NCI-H2196 treated with DMSO at 0.1 percent for 48 hours (cell line): ENCODE measurements around the gene PHF1.
"Not testable (repeated sequence)": the region's sequence is repeated elsewhere in the genome, so short reads cannot be mapped to it uniquely, and the experiment has no call there.

Experiments used
- DNase-seq: peaks from one replicate; lab custom pipeline; 2025; ENCODE audit not compliant: unreplicated experiment; lab: John Stamatoyannopoulos, UW

Gene PHF1

GRCh38 chr6:33410711-33411631 is at the start of gene PHF1:
Gene PHF1, plus strand, starts transcription at chr6:33411014. Its CDS starts 1,250 bp downstream, at chr6:33412264.
- DNase-seq: no peak

DNA sequence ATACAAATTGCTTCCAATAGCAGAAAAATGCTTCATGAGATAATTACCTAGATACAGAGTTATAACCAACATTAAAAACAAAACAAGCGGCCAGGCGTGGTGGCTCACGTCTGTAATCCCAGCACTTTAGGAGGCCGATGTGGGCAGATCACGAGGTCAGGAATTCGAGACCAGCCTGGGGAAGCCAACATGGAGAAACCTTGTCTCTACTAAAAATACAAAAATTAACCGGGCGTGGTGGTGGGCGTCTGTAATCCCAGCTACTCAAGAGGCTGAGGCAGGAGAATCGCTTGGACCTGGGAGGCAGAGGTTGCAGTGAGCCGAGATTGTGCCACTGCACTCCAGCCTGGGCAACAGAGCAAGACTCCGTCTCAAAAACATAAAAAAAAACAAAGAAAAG is 47.3 kb upstream of the PHF1 start:
- not testable (repeated sequence) for DNase-seq

GRCh38 chr6:33364475-33365205 is 46.2 kb upstream of the PHF1 start:
- not testable (repeated sequence) for DNase-seq

GRCh38 chr6:33365206-33365971 is 45.4 kb upstream of the PHF1 start:
- not testable (repeated sequence) for DNase-seq

- no peak for DNase-seq
These were observed 43.7 kb upstream of the PHF1 start for GRCh38 chr6:33367009-33367714.

DNA sequence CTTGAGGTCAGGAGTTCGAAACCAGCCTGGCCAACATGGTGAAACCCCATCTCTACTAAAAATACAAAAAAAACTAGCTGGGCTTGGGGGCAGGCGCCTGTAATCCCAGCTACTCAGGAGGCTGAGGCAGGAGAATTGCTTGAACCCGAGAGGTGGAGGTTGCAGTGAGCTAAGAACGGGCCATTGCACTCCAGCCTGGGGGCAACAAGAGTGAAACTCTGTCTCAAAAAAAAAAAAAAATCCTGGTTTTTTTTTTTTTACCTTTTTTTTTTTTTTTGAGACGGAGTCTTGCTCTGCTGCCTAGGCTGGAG is 43.1 kb upstream of the PHF1 start:
- DNase-seq: not testable (repeated sequence)

- not testable (repeated sequence) for DNase-seq
These were observed 38.9 kb upstream of the PHF1 start for GRCh38 chr6:33371901-33372300.

GRCh38 chr6:33372526-33373123 is 38.2 kb upstream of the PHF1 start:
- no peak for DNase-seq

DNA sequence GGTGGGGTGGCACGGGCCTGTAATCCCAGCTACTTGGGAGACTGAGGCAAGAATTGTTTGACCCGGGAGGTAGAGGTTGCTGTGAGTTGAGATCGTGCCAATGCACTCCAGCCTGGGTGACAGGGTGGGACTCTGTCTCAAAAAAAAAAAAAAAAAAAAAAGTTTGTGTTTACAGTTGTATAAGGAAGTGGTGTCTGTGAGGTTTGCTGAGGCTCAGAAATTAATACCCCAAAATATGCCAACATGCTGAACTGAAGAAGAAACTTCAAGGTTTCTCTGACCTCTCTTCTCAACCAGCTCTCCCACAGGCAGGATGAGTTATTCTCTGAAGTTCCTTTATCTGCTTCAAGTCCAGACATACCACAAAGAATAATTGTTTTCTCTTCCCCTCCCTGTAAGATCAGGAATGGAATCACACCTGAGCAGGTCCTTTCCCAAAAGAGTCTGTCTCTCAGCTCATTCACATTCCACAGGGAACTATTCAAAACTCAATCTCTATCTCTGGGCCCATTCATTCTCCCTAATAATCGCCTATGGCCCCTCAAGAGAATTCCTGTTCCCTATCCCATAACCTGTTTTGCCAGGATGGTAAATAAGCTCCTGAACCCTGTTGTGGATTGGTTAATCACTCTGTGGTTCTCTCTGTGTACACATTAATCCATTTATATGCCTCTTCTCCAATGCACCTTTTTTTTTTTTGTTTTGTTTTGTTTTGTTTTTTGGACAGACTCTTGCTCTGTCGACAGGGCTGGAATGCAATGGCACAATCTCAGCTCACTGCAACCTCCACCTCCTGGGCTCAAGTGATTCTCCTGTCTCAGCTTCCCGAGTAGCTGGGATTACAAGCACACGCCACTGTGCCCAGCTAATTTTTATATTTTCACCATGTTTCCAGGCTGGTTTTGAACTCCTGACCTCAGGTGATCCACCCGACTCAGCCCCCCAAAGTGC is 36.6 kb upstream of the PHF1 start:
- no peak for DNase-seq

DNA sequence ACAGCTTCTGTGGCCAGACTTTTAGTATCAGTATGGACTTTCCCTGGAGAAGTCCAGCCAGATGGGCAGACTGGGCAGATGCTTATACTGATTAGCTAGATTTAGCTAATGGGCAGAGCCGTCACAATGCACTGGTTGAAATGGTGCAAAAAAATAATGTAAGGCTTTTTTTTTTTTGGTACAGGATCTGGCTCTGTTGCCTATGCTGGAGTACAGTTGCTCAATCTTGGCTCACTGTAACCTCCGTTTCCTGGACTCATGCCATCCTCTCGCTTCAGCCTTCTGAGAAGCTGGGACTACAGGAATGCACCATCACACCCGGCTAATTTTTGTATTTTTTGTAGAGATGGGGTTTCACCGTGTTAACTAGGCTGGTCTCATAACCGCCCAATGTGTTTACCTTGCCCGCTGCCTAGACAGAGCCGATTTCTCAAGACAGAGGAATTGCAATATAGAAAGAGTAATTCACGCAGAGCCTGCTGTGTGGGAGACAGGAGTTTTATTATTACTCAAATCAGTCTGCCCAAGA is 35.6 kb upstream of the PHF1 start:
- peak; percentile 25 for DNase-seq

DNA sequence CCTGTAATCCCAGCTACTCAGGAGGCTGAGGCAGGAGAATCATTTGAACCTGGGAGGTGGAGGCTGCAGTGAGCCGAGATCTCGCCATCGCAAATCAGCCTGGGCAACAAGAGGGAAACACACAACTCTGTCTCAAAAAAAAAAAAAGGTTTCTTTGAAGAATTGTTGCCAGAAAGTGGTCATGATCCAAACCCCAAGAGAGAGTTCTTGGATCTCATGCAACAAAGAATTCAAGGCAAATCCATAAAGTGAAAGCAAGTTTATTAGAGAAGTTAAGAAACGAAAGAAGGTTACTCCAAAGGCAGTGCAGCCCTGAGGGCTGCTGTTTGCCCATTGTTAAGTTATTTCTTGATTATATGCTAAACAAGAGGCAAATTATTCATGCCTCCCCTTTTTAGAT is 33.6 kb upstream of the PHF1 start:
- no peak for DNase-seq

DNA sequence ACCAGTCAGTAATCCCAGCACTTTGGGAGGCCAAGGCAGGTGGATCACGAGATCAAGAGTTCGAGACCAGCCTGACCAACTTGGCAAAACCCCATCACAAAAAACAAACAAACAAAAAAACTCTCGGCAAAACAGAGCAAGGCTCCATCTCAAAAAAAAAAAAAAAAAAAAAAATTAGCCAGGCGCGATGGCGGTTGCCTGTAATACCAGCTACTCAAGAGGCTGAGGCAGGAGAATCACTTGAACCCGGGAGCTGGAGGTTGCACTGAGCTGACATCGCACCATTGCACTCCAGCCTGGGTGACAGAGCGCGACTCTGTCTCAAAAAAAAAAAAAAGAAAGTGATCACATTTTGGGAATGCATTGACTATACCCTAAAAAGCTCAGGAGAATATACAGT is 31.6 kb upstream of the PHF1 start:
- not testable (repeated sequence) for DNase-seq

GRCh38 chr6:33380272-33380981 is 30.4 kb upstream of the PHF1 start:
- DNase-seq: no peak

DNA sequence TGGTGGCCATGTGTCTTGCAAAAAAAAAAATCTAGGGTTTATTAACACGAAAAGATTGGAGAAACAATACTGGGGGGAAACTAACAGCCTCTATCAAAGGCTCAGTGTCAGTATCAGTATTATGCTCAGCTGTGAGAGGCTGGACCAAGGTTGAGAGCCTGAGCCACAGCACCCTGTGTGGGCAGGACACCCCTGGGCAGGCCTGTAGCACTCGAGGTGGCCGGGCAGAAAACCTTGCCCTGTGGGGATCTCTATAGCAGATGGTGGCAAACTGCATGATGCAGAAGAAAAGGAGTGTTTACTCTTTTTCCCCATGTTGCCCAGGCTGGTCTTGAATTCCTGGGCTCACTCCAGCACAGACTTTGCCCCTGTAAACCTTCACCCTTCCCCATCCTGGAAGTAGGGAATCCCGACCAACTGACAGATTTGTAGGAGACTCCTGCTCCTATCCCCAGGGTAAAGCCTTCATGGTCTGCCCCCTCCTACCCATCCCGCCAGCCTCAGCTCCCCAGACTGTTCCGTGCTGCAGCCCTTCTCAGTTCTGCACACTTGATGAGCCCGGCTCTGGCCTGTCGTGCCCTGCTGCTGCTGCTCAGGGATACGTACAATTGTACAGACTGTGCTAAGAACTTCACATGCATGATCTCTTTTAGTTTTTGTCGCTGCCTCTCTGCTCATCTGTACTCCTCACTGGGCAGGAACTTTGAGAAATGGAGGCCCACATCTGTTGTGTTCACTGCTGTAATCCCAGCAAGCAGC is 27.2 kb upstream of the PHF1 start:
- DNase-seq: no peak

DNA sequence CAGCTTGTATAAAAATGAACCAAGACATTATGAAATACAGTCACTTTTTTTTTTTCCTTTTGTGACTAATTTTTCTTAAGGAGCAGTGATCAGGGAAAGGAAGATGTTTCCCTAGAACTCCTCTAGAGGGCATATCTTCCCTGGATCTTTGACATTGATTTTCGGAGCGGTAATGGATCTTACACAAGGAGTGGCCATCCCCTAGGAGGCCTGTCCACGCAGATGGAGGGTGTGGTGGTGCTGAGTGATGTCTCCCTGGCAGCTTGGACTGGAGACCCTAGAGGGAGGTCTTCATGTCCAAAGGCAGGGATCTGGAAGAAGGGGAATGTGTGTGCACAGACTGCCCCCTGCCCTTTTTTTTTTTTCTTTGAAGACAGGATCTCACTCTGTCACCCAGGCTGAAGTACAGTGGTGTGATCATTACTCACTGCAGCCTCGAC is 26.2 kb upstream of the PHF1 start:
- no peak for DNase-seq

GRCh38 chr6:33390173-33390572 is 20.6 kb upstream of the PHF1 start:
- DNase-seq: no peak

DNA sequence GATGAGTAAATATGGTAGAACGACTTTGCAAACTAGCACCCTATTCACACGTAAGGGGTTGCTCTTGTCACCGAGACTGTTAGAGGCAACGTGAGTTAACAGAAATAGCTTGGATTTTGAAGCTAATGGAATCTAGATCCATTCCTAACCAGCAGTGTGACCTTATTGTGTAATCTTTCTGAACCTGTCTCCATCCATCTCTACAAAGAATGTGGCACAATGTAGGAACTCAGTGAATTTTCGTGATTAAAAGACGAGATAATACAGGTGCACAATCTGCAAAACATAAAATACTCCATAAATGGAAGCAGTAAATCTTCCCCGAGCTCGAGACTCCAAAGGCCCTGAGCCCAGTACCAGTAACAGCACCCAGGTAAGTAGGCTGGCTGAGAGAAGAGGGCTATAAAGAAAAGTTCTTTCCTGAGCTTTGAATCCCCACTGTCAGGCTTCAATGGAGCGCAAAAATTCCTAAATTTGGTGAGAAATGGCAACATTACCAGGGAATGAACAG is 20.0 kb upstream of the PHF1 start:
- no peak for DNase-seq
